KOPT-K1 (cell line): ENCODE data around the gene EPHA5.

Source experiments
- H3K27ac ChIP-seq: fragments of 200-600 bp; sonication (generic); 2 replicates; pipeline ENCODE4 v1.5.1; 2016; ENCODE audit warnings: antibody characterized with exemption, mild to moderate bottlenecking, low read depth, low read length; ENCODE audit not compliant: poor library complexity, severe bottlenecking
- H3K36me3 ChIP-seq: fragments of 200-600 bp; sonication (generic); 2 replicates; pipeline ENCODE4 v1.5.1; 2017; ENCODE audit warnings: antibody characterized with exemption, mild to moderate bottlenecking, low read length, moderate library complexity; ENCODE audit not compliant: insufficient read depth
- H3K9me3 ChIP-seq: fragments of 200-600 bp; sonication (generic); 2 replicates; pipeline ENCODE4 v1.5.1; 2017; ENCODE audit warnings: antibody characterized with exemption, low read length, mild to moderate bottlenecking; ENCODE audit not compliant: insufficient read depth, poor library complexity, severe bottlenecking

The EPHA5 gene

GRCh38 chr4:65482410-65482809, 187.9 kb downstream of the EPHA5 start:
- Histone ChIP-seq H3K36me3 (no peaks in the 10 kb centered on the region), H3K9me3 (no peaks in the 10 kb centered on the region), H3K27ac (no peak overlapping the region)

DNA sequence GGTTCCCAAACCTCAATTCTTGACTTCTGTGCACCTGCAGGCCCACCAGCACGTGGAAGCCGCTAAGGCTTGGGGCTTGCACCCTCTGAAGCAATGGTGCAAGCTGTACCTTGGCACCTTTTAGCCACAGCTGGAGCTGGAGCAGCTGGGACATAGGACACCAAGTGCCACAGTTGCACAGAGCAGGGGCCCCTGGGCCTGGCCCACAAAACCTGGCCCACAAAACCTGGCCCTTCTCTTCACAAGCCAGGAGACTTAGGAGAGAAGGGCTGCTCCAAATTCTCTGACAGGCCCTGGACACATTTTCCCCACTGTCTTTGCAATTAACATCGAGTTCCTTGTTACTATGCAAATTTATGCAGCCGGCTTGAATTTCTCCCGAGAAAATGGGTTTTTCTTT, 197.8 kb downstream of the EPHA5 start:
- H3K27ac ChIP-seq = no peak overlapping the region
- no peaks in the 10 kb centered on the region for H3K36me3 ChIP-seq
- H3K9me3 ChIP-seq = peaks cover 5% of the 10 kb centered on the region

- no peak overlapping the region for H3K27ac ChIP-seq
- H3K9me3 ChIP-seq = peaks cover 11% of the 10 kb centered on the region
- no peaks in the 10 kb centered on the region for H3K36me3 ChIP-seq
Measured at GRCh38 chr4:65467068-65467680, 203.1 kb downstream of the EPHA5 start.

GRCh38 chr4:65461781-65462180, 208.5 kb downstream of the EPHA5 start:
- Histone ChIP-seq H3K27ac (no peak overlapping the region), H3K9me3 (peaks cover 7% of the 10 kb centered on the region), H3K36me3 (no peaks in the 10 kb centered on the region)

GRCh38 chr4:65457011-65457410, 213.3 kb downstream of the EPHA5 start:
- H3K27ac ChIP-seq = no peak overlapping the region
- no peaks in the 10 kb centered on the region for H3K36me3 ChIP-seq
- no peaks in the 10 kb centered on the region for H3K9me3 ChIP-seq

GRCh38 chr4:65456579-65456978, 213.7 kb downstream of the EPHA5 start:
- Histone ChIP-seq H3K36me3 (no peaks in the 10 kb centered on the region), H3K9me3 (no peaks in the 10 kb centered on the region), H3K27ac (no peak overlapping the region)

DNA sequence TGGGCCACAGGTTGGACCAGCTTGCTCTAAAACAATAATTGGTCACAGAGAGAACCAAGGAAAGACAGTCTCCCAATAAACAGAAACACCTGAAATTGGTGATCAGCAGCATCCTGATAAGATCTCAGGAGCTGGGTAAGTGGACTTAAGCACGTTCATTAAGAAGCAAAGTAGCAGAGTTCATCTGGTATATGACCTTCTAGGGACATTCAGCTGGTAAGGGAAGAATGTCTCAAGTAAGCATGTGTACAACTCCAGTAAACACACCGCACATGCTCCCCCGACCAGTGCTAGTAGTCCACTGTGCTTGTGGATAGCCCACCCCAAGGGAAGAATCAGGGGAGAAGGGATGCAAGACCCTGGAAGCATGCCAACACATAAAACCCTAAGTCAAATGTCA, 216.9 kb downstream of the EPHA5 start:
- Histone ChIP-seq H3K27ac (no peak overlapping the region), H3K36me3 (no peaks in the 10 kb centered on the region), H3K9me3 (no peaks in the 10 kb centered on the region)

DNA sequence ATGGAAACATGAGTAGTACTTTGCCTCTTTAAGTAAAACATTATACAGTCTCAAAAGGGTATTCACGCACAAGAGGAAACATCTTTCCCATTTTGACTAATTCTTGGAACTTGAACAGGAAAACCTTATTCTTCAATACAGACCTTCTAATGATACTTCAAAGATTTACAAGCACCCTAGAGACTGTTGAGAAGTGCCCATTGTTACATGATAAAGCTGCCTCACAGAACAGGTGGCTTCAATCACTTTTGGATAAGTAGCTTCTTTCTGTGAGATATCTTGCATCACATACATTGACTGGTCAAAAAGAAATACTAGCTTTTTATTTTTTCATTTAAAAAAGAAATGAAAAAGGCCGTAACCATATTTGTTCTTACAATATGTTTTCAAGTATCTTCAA, 219.4 kb downstream of the EPHA5 start:
- no peak overlapping the region for H3K27ac ChIP-seq
- no peaks in the 10 kb centered on the region for H3K9me3 ChIP-seq
- H3K36me3 ChIP-seq = no peaks in the 10 kb centered on the region

DNA sequence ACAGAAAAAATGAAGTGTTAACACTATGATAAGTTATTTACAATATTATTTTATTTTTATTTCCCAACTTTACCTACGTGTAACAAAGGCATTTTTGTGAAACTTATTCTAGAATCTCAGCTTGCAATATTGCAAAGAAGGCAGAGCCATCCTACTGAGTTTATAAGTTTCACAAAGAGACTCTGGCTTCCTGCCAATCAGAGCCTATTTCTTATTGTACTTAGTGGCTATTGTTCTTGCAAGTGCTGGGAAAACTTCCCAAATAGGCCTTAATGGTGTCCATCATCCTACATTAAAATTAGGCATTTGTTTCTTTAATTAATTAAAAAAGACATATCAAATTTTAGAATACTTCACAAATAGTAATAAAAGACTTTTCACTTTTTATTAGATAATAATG, 233.2 kb downstream of the EPHA5 start:
- Histone ChIP-seq H3K27ac (no peak overlapping the region), H3K36me3 (no peaks in the 10 kb centered on the region), H3K9me3 (no peaks in the 10 kb centered on the region)

DNA sequence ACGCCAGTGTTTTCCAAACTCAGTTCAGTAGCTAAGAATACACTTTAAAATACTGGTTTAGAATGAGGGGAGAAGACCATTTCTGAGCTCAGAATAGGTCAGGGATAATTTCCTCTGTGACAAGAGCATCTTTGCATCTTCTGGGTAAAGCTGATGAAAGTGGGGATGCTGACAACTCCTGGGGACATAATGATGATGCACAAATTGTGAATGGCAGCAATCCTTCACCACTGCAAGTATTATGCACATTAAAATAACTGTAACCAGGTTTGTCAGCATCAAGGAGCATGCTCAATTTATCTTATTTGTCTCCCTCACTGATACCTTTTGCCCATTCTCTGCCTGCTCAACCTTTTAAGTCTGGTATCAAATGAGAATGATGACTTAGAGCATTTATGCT, 248.2 kb downstream of the EPHA5 start:
- H3K9me3 ChIP-seq = no peaks in the 10 kb centered on the region
- H3K36me3 ChIP-seq = no peaks in the 10 kb centered on the region
- H3K27ac ChIP-seq = no peak overlapping the region

- Histone ChIP-seq H3K36me3 (no peaks in the 10 kb centered on the region), H3K27ac (no peak overlapping the region), H3K9me3 (no peaks in the 10 kb centered on the region)
Measured at GRCh38 chr4:65420036-65420435, 250.3 kb downstream of the EPHA5 start.

DNA sequence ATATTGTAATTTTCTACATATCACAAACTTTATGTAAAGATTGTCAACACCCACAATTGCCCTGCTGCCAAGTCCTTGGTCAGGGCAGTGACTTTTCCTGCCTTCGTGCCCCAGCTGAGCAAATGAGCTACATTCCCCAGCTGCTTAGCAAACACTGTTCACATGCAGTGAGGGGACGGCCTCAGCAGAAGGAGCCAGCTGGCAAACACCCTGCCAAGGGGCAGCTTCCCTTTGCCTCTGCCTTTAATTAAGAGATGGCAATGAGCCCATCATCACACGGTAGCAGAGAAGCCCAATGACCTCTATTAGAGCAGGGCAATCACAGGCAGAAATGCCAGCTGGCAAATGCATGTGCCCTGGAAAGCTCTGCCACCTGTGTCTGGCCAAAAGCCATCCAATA, 253.4 kb downstream of the EPHA5 start:
- Histone ChIP-seq H3K9me3 (no peaks in the 10 kb centered on the region), H3K27ac (no peak overlapping the region), H3K36me3 (no peaks in the 10 kb centered on the region)

DNA sequence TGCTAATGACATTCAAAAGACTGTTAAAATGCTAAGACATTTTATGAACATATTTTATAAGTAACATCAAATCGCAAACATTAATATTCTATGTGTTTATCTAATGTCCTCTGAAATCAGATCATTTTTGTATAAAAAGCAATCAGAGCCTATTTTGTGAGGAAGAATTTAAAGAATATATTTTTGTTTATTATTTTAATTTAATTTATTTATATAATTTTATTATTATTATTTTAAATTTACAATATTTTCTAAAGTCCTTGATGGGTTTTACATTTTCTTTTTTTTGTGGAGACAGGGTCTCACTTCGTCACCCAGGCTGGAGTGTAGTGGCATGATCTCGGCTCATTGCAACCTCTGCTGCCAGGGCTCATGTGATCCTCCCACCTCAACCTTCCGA, 262.8 kb downstream of the EPHA5 start:
- Histone ChIP-seq H3K9me3 (peaks cover 3% of the 10 kb centered on the region), H3K27ac (no peak overlapping the region), H3K36me3 (no peaks in the 10 kb centered on the region)

DNA sequence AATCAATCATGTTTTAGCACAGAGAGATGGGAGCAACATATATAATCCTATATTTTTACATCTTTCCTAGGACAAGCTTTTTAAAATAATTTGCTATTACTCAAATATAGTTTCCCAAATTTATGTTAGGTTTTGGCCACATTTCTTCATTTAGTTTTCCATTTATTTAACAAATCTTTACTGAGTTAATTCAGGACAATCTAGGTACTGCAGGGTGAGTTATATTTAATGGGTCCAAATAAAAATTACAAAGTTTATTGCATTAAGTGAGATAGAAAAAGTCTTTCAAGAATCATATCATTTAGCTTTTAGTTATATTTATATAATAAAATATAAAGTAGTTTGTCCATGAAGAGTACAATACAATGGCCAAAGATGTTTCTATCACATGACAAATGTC, 269.2 kb downstream of the EPHA5 start:
- H3K36me3 ChIP-seq = no peaks in the 10 kb centered on the region
- no peak overlapping the region for H3K27ac ChIP-seq
- H3K9me3 ChIP-seq = peaks cover 35% of the 10 kb centered on the region

DNA sequence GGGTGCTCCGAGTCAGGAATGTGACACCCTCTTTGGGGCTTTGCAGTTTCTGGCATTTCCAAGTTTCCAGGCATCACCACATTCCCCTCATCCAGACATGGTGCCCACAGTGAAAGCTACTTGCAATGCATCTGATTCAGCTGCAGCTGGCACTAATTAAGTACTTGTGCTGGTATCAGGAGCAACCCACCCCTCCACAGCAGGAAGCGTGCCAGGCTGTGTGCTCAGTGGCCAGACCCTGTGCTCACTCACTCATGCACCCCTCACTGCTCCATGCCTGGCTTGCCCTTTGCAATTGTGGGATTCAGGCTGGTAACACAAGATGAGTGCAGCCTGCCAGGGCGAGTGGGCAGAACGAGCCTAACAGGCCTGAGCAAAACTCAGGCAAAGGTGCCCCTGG, 271.2 kb downstream of the EPHA5 start:
- Histone ChIP-seq H3K36me3 (no peaks in the 10 kb centered on the region), H3K27ac (no peak overlapping the region), H3K9me3 (peaks cover 45% of the 10 kb centered on the region)

DNA sequence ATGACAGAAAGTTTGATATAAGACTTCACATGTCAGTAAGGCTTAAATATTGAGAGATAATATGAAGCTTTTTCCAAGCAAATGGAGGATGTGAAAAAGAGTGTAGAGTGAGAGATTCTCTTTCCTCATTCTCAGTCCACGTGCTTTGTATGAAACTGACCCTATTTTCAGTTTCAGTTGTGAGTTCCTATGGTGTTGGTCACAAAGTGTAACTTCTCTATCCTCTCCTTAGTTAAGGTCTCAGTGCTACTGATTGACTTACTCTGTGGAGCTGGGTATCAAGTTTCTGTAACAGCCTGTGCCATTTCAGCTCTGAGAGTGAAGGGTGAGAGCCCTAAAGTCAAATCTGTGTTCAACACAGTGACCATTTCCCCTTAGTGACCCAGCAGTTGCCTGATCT, 277.2 kb downstream of the EPHA5 start:
- no peak overlapping the region for H3K27ac ChIP-seq
- H3K9me3 ChIP-seq = peaks cover 32% of the 10 kb centered on the region

More for the DNA sequence above, 277.2 kb downstream of the EPHA5 start:
- no peaks in the 10 kb centered on the region for H3K36me3 ChIP-seq
